Embryonic facial prominence (tissue), 1 donor: Measurements from ENCODE around the gene MAZ.
"Not testable (repeated sequence)": the region's sequence is repeated elsewhere in the genome, so short reads cannot be mapped to it uniquely, and the experiment has no call there.

Experiments used
- DNase-seq: peaks from one replicate; pipeline ENCODE4 v3.0.0-alpha.2; 2016; ENCODE audit errors: extremely low spot score

Gene MAZ

GRCh38 chr16:29825145-29826044 lies 19.1 kb downstream of the MAZ start:
- DNase-seq = no peak

DNA sequence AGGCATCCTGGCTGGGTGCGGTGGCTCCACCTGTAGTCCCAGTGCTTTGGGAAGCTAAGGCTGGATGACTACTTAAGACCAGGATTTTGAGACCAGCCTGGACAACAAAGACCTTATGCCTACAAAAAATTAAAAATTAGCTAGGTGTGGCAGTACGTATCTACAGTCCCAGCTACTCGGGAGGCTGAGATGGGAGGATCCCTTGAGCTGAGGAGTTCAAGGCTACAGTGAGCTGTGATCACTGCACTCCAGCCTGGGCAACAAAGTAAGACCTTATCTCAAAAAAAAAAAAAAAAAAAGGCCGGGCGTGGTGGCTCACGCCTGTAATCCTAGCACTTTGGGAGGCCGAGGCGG lies 20.0 kb downstream of the MAZ start:
- no peak for DNase-seq

DNA sequence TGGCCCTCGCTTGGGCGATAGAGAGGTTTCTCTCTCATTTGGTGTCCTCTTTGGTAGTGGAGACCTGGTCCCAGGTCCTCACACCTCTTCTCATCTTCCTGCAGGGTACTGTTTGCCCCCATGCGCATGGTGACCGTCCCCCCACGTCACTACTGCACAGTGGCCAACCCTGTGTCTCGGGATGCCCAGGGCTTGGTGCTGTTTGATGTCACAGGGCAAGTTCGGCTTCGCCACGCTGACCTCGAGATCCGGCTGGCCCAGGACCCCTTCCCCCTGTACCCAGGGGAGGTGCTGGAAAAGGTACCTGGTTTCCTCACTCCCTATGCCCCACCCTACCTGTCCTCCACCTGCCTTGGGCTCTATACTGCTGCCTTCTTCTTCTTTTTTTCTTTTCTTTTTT lies 24.4 kb downstream of the MAZ start:
- DNase-seq = no peak

DNA sequence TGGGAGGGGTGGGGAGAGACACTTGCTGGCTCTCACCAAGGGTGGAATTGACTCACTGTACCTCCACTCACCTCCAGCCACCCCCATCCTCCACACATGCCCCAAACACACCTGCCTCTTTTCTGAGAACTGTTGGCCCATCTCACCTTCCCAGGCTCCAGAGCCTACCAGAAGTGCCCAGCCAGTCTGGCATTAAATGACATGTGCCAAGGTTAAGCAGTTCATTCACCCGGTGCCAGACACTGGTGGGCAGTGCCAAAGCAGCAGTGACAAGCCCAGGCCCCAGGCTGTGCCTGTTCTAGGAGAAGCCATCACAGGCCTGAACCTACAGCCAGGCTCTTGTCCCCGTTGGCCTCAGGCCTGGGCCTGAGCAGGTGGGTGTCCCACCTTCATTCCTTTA lies 25.2 kb downstream of the MAZ start:
- no peak for DNase-seq

DNA sequence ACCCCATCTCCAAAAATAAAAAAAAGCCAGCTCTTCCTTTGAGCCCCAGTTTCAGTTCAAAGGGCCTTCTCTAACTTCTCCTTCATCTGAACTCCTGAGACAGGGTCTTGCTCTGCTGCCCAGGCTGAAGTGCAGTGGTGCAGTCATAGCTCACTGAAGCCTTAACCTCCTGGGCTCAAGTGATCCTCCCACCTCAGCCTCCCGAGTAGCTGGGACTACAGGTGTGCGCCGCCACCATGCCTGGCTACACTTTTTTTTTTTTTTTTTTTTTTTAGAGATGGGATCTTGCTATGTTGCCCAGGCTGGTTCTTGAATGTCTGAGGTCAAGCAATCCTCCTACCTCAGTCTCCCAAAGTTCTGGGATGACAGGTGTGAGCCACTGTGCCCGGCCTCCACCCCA lies 26.9 kb downstream of the MAZ start:
- DNase-seq = not testable (repeated sequence)

GRCh38 chr16:29834079-29834478 lies 27.8 kb downstream of the MAZ start:
- DNase-seq = no peak

DNA sequence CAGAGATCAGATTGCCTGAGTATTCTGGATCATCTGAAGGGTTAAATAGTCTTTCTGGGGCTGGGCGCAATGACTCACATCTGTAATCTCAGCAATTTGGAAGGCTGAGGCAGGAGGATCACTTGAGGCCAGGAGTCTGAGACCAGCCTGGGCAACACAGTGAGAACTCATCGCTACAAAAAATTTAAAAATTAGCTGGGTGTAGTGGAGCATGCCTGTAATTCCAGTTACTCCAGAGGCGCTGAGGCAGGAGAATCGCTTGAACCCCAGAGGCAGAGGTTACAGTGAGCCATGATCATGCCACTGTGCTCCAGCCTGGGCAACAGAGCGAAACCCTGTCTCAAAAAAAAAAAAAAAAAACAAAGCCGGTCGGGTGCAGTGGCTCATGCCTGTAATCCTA lies 29.6 kb downstream of the MAZ start:
- DNase-seq = no peak

DNA sequence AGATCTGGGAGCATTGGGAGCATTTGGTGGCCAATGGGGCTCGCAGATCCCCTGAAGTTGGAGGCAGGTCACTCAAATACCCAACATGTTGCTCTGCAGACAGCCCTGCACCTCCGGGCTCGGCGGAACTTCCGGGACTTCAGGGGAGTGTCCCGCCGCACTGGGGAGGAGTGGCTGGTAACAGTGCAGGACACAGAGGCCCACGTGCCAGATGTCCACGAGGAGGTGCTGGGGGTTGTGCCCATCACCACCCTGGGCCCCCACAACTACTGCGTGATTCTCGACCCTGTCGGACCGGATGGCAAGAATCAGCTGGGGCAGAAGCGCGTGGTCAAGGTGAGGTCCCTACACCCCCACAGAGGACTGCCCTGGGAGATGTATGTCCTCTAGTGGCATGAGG lies 30.3 kb downstream of the MAZ start:
- no peak for DNase-seq

GRCh38 chr16:29837841-29838240 lies 31.5 kb downstream of the MAZ start:
- DNase-seq = no peak

- no peak for DNase-seq
Observed at GRCh38 chr16:29839822-29840221, 33.5 kb downstream of the MAZ start.

DNA sequence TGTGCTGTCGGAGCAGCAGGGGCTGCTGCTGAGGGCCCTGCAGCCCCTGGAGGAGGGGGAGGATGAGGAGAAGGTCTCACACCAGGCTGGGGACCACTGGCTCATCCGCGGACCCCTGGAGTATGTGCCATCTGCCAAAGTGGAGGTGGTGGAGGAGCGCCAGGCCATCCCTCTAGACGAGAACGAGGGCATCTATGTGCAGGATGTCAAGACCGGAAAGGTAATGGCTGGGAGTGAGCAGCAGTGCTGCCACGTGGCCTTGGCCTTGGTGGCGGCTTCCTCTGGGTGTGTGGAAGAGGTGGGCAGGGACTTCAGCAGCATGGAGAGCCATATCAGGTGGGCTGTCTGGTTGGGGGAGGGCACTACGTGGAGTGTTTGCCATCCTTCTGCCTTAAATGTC lies 33.9 kb downstream of the MAZ start:
- DNase-seq = no peak

DNA sequence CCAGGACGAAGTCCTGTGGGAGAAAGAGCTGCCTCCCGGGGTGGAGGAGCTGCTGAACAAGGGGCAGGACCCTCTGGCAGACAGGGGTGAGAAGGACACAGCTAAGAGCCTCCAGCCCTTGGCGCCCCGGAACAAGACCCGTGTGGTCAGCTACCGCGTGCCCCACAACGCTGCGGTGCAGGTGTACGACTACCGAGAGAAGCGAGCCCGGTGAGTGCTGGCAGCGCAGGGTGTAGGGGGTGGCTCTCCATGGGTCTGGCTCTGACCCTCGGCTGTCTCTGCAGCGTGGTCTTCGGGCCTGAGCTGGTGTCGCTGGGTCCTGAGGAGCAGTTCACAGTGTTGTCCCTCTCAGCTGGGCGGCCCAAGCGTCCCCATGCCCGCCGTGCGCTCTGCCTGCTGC lies 35.3 kb downstream of the MAZ start:
- DNase-seq = no peak

DNA sequence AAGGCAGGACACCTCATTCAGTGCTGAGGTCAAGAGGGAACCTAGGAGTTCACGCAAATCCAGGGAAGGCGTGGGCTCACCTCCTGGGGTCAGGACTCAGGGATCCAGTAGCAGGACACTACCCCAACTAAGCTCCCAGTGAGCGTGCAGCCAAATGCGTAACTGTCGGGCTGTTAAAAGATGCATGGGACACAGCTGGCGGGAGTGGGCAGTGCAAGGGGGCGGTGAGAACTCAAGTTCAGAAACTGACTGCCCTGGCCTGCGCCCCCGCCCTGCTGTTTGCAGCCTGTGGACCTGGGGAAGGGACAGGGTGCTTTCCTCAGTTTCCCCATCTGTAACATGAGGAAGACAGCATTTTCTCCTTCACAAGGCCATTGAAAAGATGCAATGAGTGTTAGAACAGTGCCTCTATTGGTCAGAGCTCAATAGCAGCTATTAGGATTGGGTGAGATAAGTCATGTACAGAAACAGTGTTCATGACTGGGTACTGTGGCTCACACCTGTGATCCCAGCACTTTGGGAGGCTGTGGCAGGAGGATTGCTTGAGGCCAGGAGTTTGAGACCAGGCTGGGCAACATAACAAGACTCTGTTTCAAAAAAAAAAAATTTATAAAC lies 36.5 kb downstream of the MAZ start:
- DNase-seq = no peak

GRCh38 chr16:29843931-29844330 lies 37.6 kb downstream of the MAZ start:
- DNase-seq = no peak

- no peak for DNase-seq
Observed at GRCh38 chr16:29844575-29845331, 38.4 kb downstream of the MAZ start.

- no peak for DNase-seq
Observed at GRCh38 chr16:29845656-29846055, 39.3 kb downstream of the MAZ start.

- DNase-seq = no peak
Observed at GRCh38 chr16:29848420-29849297, 42.3 kb downstream of the MAZ start.

DNA sequence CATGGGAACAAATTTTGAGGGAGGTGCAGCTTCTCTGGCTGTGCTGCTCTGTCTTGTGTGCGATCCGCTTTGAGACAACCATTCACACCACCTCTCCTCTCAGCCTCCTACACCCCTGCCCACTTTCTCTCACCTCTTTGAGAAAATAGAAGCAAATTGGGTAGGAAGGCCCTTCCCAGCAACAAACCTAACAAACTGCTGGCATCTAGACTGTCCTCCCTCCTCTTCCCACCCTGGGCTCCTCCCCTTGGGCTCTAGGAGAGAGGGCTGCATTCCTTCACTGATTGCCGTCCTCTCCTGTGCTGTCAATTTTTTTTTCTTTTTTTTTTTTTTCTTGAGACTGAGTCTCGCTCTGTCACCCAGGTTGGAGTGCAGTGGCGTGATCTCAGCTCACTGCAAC lies 43.2 kb downstream of the MAZ start:
- DNase-seq = no peak

DNA sequence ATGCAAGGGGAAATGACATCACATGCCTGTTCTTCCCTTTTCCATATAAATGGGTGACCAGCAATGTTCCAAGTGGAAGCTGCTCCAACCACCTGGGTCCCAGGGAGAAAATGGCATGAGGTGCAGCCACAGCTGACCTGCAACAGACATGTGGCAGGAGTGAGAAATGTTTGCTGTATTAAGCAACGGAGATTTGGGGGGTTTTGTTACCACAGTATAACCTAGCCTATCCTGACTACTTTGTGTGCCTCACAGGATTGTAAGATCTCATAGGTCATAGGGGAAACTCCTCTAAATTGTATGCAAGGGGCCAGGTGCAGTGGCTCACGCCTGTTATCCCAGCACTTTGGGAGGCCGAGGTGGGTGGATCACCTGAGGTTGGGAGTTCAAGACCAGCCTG lies 44.7 kb downstream of the MAZ start:
- DNase-seq = no peak

GRCh38 chr16:29852654-29853053 lies 46.3 kb downstream of the MAZ start:
- DNase-seq = no peak

- no peak for DNase-seq
Observed at GRCh38 chr16:29854520-29855100, 48.3 kb downstream of the MAZ start.
